Astrocyte (in vitro differentiated cells and primary cell): ENCODE results near the gene C1orf56. TPM values are rescaled to one million over a fixed set of nuclear protein-coding genes. Genes with fewer than 3 reads are reported as not detected.

ENCODE experiments used
- DNase-seq: peaks from one replicate; pipeline ENCODE4 v3.0.0-alpha.2; 2010; ENCODE audit warnings: low read depth
- FAIRE-seq: peaks from 2 replicates; lab custom pipeline; 2011; peaks lifted over from hg19 to GRCh38; lab: Jason Lieb, UNC
- H2AFZ ChIP-seq: 2 replicates; pipeline ENCODE4 v1.6.0; 2012; ENCODE audit warnings: low read depth, low read length, inconsistent platforms
- H3K27ac ChIP-seq: 2 replicates; pipeline ENCODE4 v1.5.1; 2011; ENCODE audit warnings: low read depth, low read length, inconsistent platforms
- H3K27me3 ChIP-seq: 2 replicates; pipeline ENCODE4 v1.6.0; 2011; ENCODE audit warnings: low read length, inconsistent platforms; ENCODE audit not compliant: insufficient read depth
- H3K36me3 ChIP-seq: 2 replicates; pipeline ENCODE4 v1.5.1; 2011; ENCODE audit warnings: low read length, inconsistent platforms; ENCODE audit not compliant: insufficient read depth
- H3K4me1 ChIP-seq: 2 replicates; pipeline ENCODE4 v1.5.1; 2011; ENCODE audit warnings: low read length, inconsistent platforms; ENCODE audit not compliant: insufficient read depth
- H3K4me2 ChIP-seq: 2 replicates; pipeline ENCODE4 v1.6.0; 2012; ENCODE audit warnings: low read length, inconsistent platforms
- H3K4me3 ChIP-seq: 2 replicates; pipeline ENCODE4 v1.5.1; 2011; ENCODE audit warnings: low read depth, mild to moderate bottlenecking, low read length, inconsistent platforms; ENCODE audit not compliant: insufficient read depth
- H3K79me2 ChIP-seq: 2 replicates; pipeline ENCODE4 v1.6.0; 2012; ENCODE audit warnings: mild to moderate bottlenecking, low read length, inconsistent platforms; ENCODE audit not compliant: insufficient read depth
- H3K9ac ChIP-seq: 2 replicates; pipeline ENCODE4 v1.6.0; 2012; ENCODE audit warnings: mild to moderate bottlenecking, low read length, inconsistent platforms
- H3K9me3 ChIP-seq: 2 replicates; pipeline ENCODE4 v1.5.1; 2012; ENCODE audit warnings: low read depth, mild to moderate bottlenecking, low read length, inconsistent platforms; ENCODE audit not compliant: insufficient read depth
- H4K20me1 ChIP-seq: 2 replicates; pipeline ENCODE4 v1.6.0; 2012; ENCODE audit warnings: low read length, inconsistent platforms; ENCODE audit not compliant: insufficient read depth
- H3K27ac Mint-ChIP-seq: one replicate; pipeline ENCODE4 v1.8.0; 2021; ENCODE audit warnings: mild to moderate bottlenecking, mixed read lengths; ENCODE audit not compliant: unreplicated experiment
- H3K27me3 Mint-ChIP-seq: one replicate; pipeline ENCODE4 v1.8.0; 2021; ENCODE audit warnings: low read depth, mixed read lengths; ENCODE audit not compliant: unreplicated experiment
- H3K36me3 Mint-ChIP-seq: one replicate; pipeline ENCODE4 v1.8.0; 2021; ENCODE audit warnings: low read depth, mixed read lengths; ENCODE audit not compliant: unreplicated experiment
- H3K4me1 Mint-ChIP-seq: one replicate; pipeline ENCODE4 v1.8.0; 2021; ENCODE audit warnings: low read depth, mixed read lengths; ENCODE audit not compliant: unreplicated experiment
- H3K4me3 Mint-ChIP-seq: one replicate; pipeline ENCODE4 v1.8.0; 2021; ENCODE audit warnings: mild to moderate bottlenecking, moderate library complexity, mixed read lengths; ENCODE audit not compliant: unreplicated experiment
- H3K9me3 Mint-ChIP-seq: one replicate; pipeline ENCODE4 v1.8.0; 2021; ENCODE audit warnings: mild to moderate bottlenecking, mixed read lengths; ENCODE audit not compliant: unreplicated experiment
- CTCF ChIP-seq: IDR thresholded peaks from 2 replicates; pipeline ENCODE4 v1.5.1; 2011; ENCODE audit warnings: low read depth, mild to moderate bottlenecking, inconsistent platforms, low read length, moderate library complexity; ENCODE audit not compliant: insufficient read depth
- EZH2 ChIP-seq: IDR thresholded peaks from 2 replicates; pipeline ENCODE4 v1.6.1; 2012; ENCODE audit warnings: mild to moderate bottlenecking, low read length, inconsistent platforms; ENCODE audit not compliant: insufficient read depth
- total RNA-seq: library from RNA; stranded (reverse); gene quantifications from 2 replicates; pipeline ENCODE4 v1.2.1, GENCODE V29; 2021

The C1orf56 gene
- total RNA-seq, 1 donor from 2014 or later = 1.3 TPM

- Mint-ChIP-seq H3K9me3 (no peaks in the 10 kb centered on the region), H3K4me1 (peaks cover 20% of the 10 kb centered on the region), H3K36me3 (no peaks in the 10 kb centered on the region), H3K4me3 (no peak overlapping the region), H3K27me3 (no peaks in the 10 kb centered on the region), H3K27ac (no peak overlapping the region)
- no peak overlapping the region for H3K4me3 ChIP-seq
- H2AFZ ChIP-seq = no peak overlapping the region
- TF ChIP-seq EZH2 (no peak), CTCF (no peak)
- H3K27me3 ChIP-seq = no peaks in the 10 kb centered on the region
- no peaks in the 10 kb centered on the region for H3K36me3 ChIP-seq
- peaks cover 28% of the 10 kb centered on the region for H3K4me1 ChIP-seq
- peaks cover 3% of the 10 kb centered on the region for H3K79me2 ChIP-seq
- no peak overlapping the region for H3K9ac ChIP-seq
- no peaks in the 10 kb centered on the region for H3K9me3 ChIP-seq
- no peak overlapping the region for H3K27ac ChIP-seq
- no peak for FAIRE-seq
- H3K4me2 ChIP-seq = peak overlapping the region; percentile 35
- DNase-seq = peak; percentile 41
- no peaks in the 10 kb centered on the region for H4K20me1 ChIP-seq
Measured at GRCh38 chr1:151012684-151013471, 34.7 kb upstream of the C1orf56 start.

- H4K20me1 ChIP-seq = no peaks in the 10 kb centered on the region
- Mint-ChIP-seq H3K27me3 (no peaks in the 10 kb centered on the region), H3K27ac (no peak overlapping the region), H3K4me1 (peaks cover 18% of the 10 kb centered on the region), H3K4me3 (no peak overlapping the region), H3K36me3 (no peaks in the 10 kb centered on the region), H3K9me3 (no peaks in the 10 kb centered on the region)
- H3K4me3 ChIP-seq = no peak overlapping the region
- no peak for FAIRE-seq
- H3K4me2 ChIP-seq = peak overlapping the region; percentile 35
- no peaks in the 10 kb centered on the region for H3K27me3 ChIP-seq
- no peak overlapping the region for H3K9ac ChIP-seq
- DNase-seq = peak; percentile 71
- peak overlapping the region; percentile 4 for H3K27ac ChIP-seq
- H2AFZ ChIP-seq = no peak overlapping the region
- peaks cover 2% of the 10 kb centered on the region for H3K79me2 ChIP-seq
- no peaks in the 10 kb centered on the region for H3K36me3 ChIP-seq
- peaks cover 24% of the 10 kb centered on the region for H3K4me1 ChIP-seq
- TF ChIP-seq CTCF (no peak), EZH2 (no peak)
- no peaks in the 10 kb centered on the region for H3K9me3 ChIP-seq
Measured at GRCh38 chr1:151013518-151013917, 34.0 kb upstream of the C1orf56 start.

GRCh38 chr1:151024540-151025146, 22.9 kb upstream of the C1orf56 start:
- no peaks in the 10 kb centered on the region for H3K9me3 ChIP-seq
- H3K4me3 ChIP-seq = no peak overlapping the region
- peaks cover 13% of the 10 kb centered on the region for H3K36me3 ChIP-seq
- H2AFZ ChIP-seq = no peak overlapping the region
- DNase-seq (peak; percentile 39), FAIRE-seq (no peak)
- Mint-ChIP-seq H3K9me3 (no peaks in the 10 kb centered on the region), H3K4me3 (no peak overlapping the region), H3K36me3 (peaks cover 12% of the 10 kb centered on the region), H3K27me3 (no peaks in the 10 kb centered on the region), H3K27ac (no peak overlapping the region), H3K4me1 (peaks cover 6% of the 10 kb centered on the region)
- no peak overlapping the region for H3K9ac ChIP-seq
- no peaks in the 10 kb centered on the region for H3K27me3 ChIP-seq
- no peak overlapping the region for H3K27ac ChIP-seq
- H3K4me2 ChIP-seq = no peak overlapping the region
- H4K20me1 ChIP-seq = no peaks in the 10 kb centered on the region
- peaks cover 5% of the 10 kb centered on the region for H3K4me1 ChIP-seq
- H3K79me2 ChIP-seq = no peaks in the 10 kb centered on the region
- TF ChIP-seq EZH2 = no peak
- peak; percentile 59 for TF ChIP-seq CTCF
